HepG2 (cell line): ENCODE data around the gene MADCAM1. TPM values are rescaled to one million over a fixed set of nuclear protein-coding genes. Genes with fewer than 3 reads are reported as not detected.
A peak's percentile ranks its signal among the peaks of the same experiment; 100 is the strongest.

Source experiments
- ARID4A ChIP-seq: sonication (generic); formaldehyde crosslinking; IDR thresholded peaks from 2 replicates; pipeline ENCODE4 v1.5.0; 2020; ENCODE audit warnings: mild to moderate bottlenecking, missing genetic modification reagents, borderline replicate concordance
- HNRNPL ChIP-seq: fragments of 200-400 bp; formaldehyde crosslinking; IDR thresholded peaks from 2 replicates; pipeline ENCODE4 v1.6.1; 2017; ENCODE audit warnings: mild to moderate bottlenecking, low read depth, low read length
- MTERF4 ChIP-seq: sonication (generic); formaldehyde crosslinking; IDR thresholded peaks from 2 replicates; pipeline ENCODE4 v1.8.0; 2023; ENCODE audit warnings: mild to moderate bottlenecking, missing genetic modification reagents
- NR2C2 ChIP-seq: sonication (generic); formaldehyde crosslinking; IDR thresholded peaks from 2 replicates; pipeline ENCODE4 v1.4.0; 2020; ENCODE audit warnings: missing genetic modification reagents, mild to moderate bottlenecking, moderate library complexity, borderline replicate concordance
- NR2F6 ChIP-seq, 2 experiments: IDR thresholded peaks; 2 replicates each; pipeline ENCODE4 v1.6.1; 2016; ENCODE audit warnings: antibody characterized with exemption in 1 of 2, mild to moderate bottlenecking in 1 of 2
- RARA ChIP-seq: IDR thresholded peaks from 2 replicates; pipeline ENCODE4 v1.6.1; 2016; ENCODE audit warnings: missing genetic modification reagents, missing compliant biosample characterization
- REXO4 ChIP-seq: sonication (generic); formaldehyde crosslinking; IDR thresholded peaks from 2 replicates; pipeline ENCODE4 v1.8.0; 2022; ENCODE audit warnings: missing genetic modification reagents, mild to moderate bottlenecking, borderline replicate concordance
- UBTF ChIP-seq: sonication (generic); formaldehyde crosslinking; IDR thresholded peaks from 2 replicates; pipeline ENCODE4 v1.4.0; 2020; ENCODE audit warnings: mild to moderate bottlenecking, missing genetic modification reagents
- ZNF333 ChIP-seq: sonication (generic); formaldehyde crosslinking; IDR thresholded peaks from 2 replicates; pipeline ENCODE4 v1.4.0; 2020; ENCODE audit warnings: mild to moderate bottlenecking, missing genetic modification reagents, borderline replicate concordance
- ZNF574 ChIP-seq: sonication (generic); formaldehyde crosslinking; IDR thresholded peaks from 2 replicates; pipeline ENCODE4 v1.4.0; 2020; ENCODE audit warnings: missing genetic modification reagents
- ZNF687 ChIP-seq: sonication (generic); formaldehyde crosslinking; IDR thresholded peaks from 2 replicates; pipeline ENCODE4 v1.5.1; 2020; ENCODE audit warnings: mild to moderate bottlenecking, missing genetic modification reagents, moderate library complexity
- ZNF777 ChIP-seq: sonication (generic); formaldehyde crosslinking; IDR thresholded peaks from 2 replicates; pipeline ENCODE4 v1.4.0; 2020; ENCODE audit warnings: missing genetic modification reagents
- polyA plus RNA-seq, 8 experiments: library from polyadenylated mRNA; depleted of rRNA in 3 of 8; stranded (reverse) in 7 of 8; unstranded in 1 of 8; fragments of >200 nt; fragmentation: Illumina TruSeq in 4 of 8; extraction: Trizol in 4 of 8; gene quantifications; 2 replicates each; pipeline versions ENCODE4 v1.2.1 to v1.2.3, GENCODE V29; 2011 to 2016; ENCODE audit warnings: low read depth in 4 of 8, missing spikeins in 1 of 8, mixed read lengths in 1 of 8; ENCODE audit not compliant: insufficient read depth in 1 of 8
- total RNA-seq, 5 experiments: library from RNA; depleted of rRNA; stranded (reverse); fragments of >200 nt; fragmentation: Illumina TruSeq; extraction: Trizol; gene quantifications; 2 replicates each; pipeline ENCODE4 v1.2.3, GENCODE V29; 2016; ENCODE audit warnings: low read depth in 1 of 5

MADCAM1 gene
- total and polyA plus RNA-seq, 2 of the 13 experiments (the other 11 are each of a cell fraction or from before 2014, with no cell fraction given): 0.29 to 0.33 TPM

GRCh38 chr19:535017-535835 lies 38.9 kb downstream of the MADCAM1 start (continued):
- TF ChIP-seq ARID4A (CRISPR knock-in tag) (peak; percentile 33; the same call in 1 of the 2 replicates), REXO4 (CRISPR knock-in tag) (no peak), ZNF333 (CRISPR knock-in tag) (peak; percentile 44; the same call in 1 of the 2 replicates), ZNF777 (CRISPR knock-in tag) (no peak), RARA (CRISPR knock-in tag) (peak; percentile 38; the same call in 1 of the 2 replicates), ZNF687 (CRISPR knock-in tag) (peak; percentile 73), UBTF (CRISPR knock-in tag) (0 out of 2 replicates have a peak, but pooled peaks have one; percentile 10), NR2C2 (CRISPR knock-in tag) (peak; percentile 45), HNRNPL (0 out of 2 replicates have a peak, but pooled peaks have one; percentile 44), MTERF4 (CRISPR knock-in tag) (no peak), ZNF574 (peak; percentile 59; the same call in 1 of the 2 replicates), NR2F6 (IDR thresholded peaks at IDR 0.05) (no peak), NR2F6 (CRISPR knock-in tag; IDR thresholded peaks at IDR 0.05) (peak; percentile 45; the same call in 1 of the 2 replicates)
- TF ChIP-seq, all 625 proteins: peak for 18
